GM23338 (cell line): ENCODE measurements around the gene PRSS33. TPM values are rescaled to one million over a fixed set of nuclear protein-coding genes. Genes with fewer than 3 reads are reported as not detected.
A peak's percentile ranks its signal among the peaks of the same experiment; 100 is the strongest.

Source experiments
- ATAC-seq: fragments of 200-7000 bp; cut with Tn5 transposase; 3 replicates; pipeline ENCODE4 v1.9.1; 2020
- DNase-seq: peaks from one replicate; pipeline ENCODE4 v3.0.0-alpha.2; 2015; ENCODE audit warnings: low spot score
- H2AFZ ChIP-seq: fragments of 200-600 bp; sonication (generic); 2 replicates; pipeline ENCODE4 v1.8.0; 2016; ENCODE audit warnings: antibody characterized with exemption, mild to moderate bottlenecking, moderate library complexity
- H3F3A ChIP-seq: fragments of 200-600 bp; sonication (generic); replicated peaks from 2 replicates; pipeline ENCODE4 v1.8.0; 2017; ENCODE audit warnings: antibody characterized with exemption, mixed run types, low read depth
- H3K27ac ChIP-seq: fragments of 200-600 bp; sonication (generic); 2 replicates; pipeline ENCODE4 v1.6.1; 2016; ENCODE audit warnings: low read depth
- H3K27me3 ChIP-seq: fragments of 200-600 bp; sonication (generic); 2 replicates; pipeline ENCODE4 v1.8.0; 2016; ENCODE audit warnings: mild to moderate bottlenecking, mixed run types, moderate library complexity; ENCODE audit not compliant: insufficient read depth
- H3K36me3 ChIP-seq: fragments of 200-600 bp; sonication (generic); 2 replicates; pipeline ENCODE4 v1.8.0; 2016; ENCODE audit warnings: mild to moderate bottlenecking; ENCODE audit not compliant: insufficient read depth
- H3K4me1 ChIP-seq: fragments of 200-600 bp; sonication (generic); 2 replicates; pipeline ENCODE4 v1.8.0; 2016; ENCODE audit warnings: mild to moderate bottlenecking, moderate library complexity; ENCODE audit not compliant: insufficient read depth
- H3K4me2 ChIP-seq: fragments of 200-600 bp; sonication (generic); 2 replicates; pipeline ENCODE4 v1.7.1; 2017; ENCODE audit warnings: mixed run types
- H3K4me3 ChIP-seq: fragments of 200-600 bp; sonication (generic); 2 replicates; pipeline ENCODE4 v1.6.1; 2016; ENCODE audit warnings: mixed run types
- H3K79me2 ChIP-seq: fragments of 200-600 bp; sonication (generic); replicated peaks from 2 replicates; pipeline ENCODE4 v1.8.0; 2017; ENCODE audit warnings: mild to moderate bottlenecking; ENCODE audit not compliant: insufficient read depth
- H3K9me2 ChIP-seq: fragments of 200-600 bp; sonication (generic); 2 replicates; pipeline ENCODE4 v1.8.0; 2017; ENCODE audit not compliant: insufficient read depth
- H4K20me1 ChIP-seq: fragments of 200-600 bp; sonication (generic); replicated peaks from 2 replicates; pipeline ENCODE4 v1.8.0; 2017; ENCODE audit warnings: mild to moderate bottlenecking; ENCODE audit not compliant: insufficient read depth
- H3K27ac Mint-ChIP-seq: 2 replicates; pipeline ENCODE4 v1.8.0; 2020; ENCODE audit warnings: inconsistent platforms, mild to moderate bottlenecking, moderate library complexity, mixed read lengths
- H3K27me3 Mint-ChIP-seq: 3 replicates; pipeline ENCODE4 v1.8.0; 2022; ENCODE audit warnings: low read depth, mild to moderate bottlenecking, moderate library complexity, mixed read lengths, inconsistent platforms; ENCODE audit not compliant: insufficient read depth, poor library complexity
- H3K36me3 Mint-ChIP-seq: 3 replicates; pipeline ENCODE4 v1.8.0; 2021; ENCODE audit warnings: low read depth, mild to moderate bottlenecking, inconsistent platforms, moderate library complexity, mixed read lengths
- H3K4me1 Mint-ChIP-seq: 3 replicates; pipeline ENCODE4 v1.8.0; 2020; ENCODE audit warnings: mild to moderate bottlenecking, inconsistent platforms, mixed read lengths
- H3K4me3 Mint-ChIP-seq: 3 replicates; pipeline ENCODE4 v1.8.0; 2021; ENCODE audit warnings: moderate library complexity, mild to moderate bottlenecking, inconsistent platforms, mixed read lengths
- H3K9me3 Mint-ChIP-seq: 3 replicates; pipeline ENCODE4 v1.8.0; 2020; ENCODE audit warnings: moderate library complexity, mild to moderate bottlenecking, inconsistent platforms, mixed read lengths
- CREB1 ChIP-seq: fragments of 250-450 bp; sonication (Bioruptor Pico); IDR thresholded peaks from 2 replicates; pipeline ENCODE4 v1.5.0; 2020; ENCODE audit warnings: low read depth, mild to moderate bottlenecking, moderate library complexity
- CTCF ChIP-seq, 2 experiments: fragments of 200-600 bp in 1 of 2; sonication (generic) in 1 of 2; conservative IDR thresholded peaks; 2 replicates each; pipeline versions ENCODE4 v1.5.1 to v1.6.1; 2016 to 2017; ENCODE audit warnings: antibody characterized with exemption in 2 of 2, low read depth in 2 of 2, mild to moderate bottlenecking in 2 of 2, moderate library complexity in 1 of 2
- ETS1 ChIP-seq: IDR thresholded peaks from 2 replicates; pipeline ENCODE4 v1.6.1; 2016; ENCODE audit warnings: antibody characterized with exemption
- EZH2 ChIP-seq: fragments of 200-600 bp; sonication (generic); IDR thresholded peaks from one replicate; pipeline ENCODE4 v1.8.0; 2017; ENCODE audit warnings: antibody characterized with exemption, mild to moderate bottlenecking, low read depth; ENCODE audit not compliant: unreplicated experiment
- EZH2phosphoT487 ChIP-seq: fragments of 200-600 bp; sonication (generic); IDR thresholded peaks from one replicate; pipeline ENCODE4 v1.8.1; 2018; ENCODE audit warnings: antibody characterized with exemption; ENCODE audit not compliant: unreplicated experiment
- JUNB ChIP-seq: IDR thresholded peaks from one replicate; pipeline ENCODE4 v1.6.1; 2016; ENCODE audit warnings: antibody characterized with exemption; ENCODE audit not compliant: unreplicated experiment
- NANOG ChIP-seq: IDR thresholded peaks from 2 replicates; pipeline ENCODE4 v1.6.1; 2016; ENCODE audit warnings: antibody characterized with exemption, borderline replicate concordance
- REST ChIP-seq: IDR thresholded peaks from one replicate; pipeline ENCODE4 v1.6.1; 2018; ENCODE audit warnings: antibody characterized with exemption; ENCODE audit not compliant: unreplicated experiment
- ZNF114 ChIP-seq: fragments of 250-450 bp; sonication (Bioruptor Pico); IDR thresholded peaks from 2 replicates; pipeline ENCODE4 v1.5.0; 2020; ENCODE audit warnings: mild to moderate bottlenecking, moderate library complexity
- ZNF331 ChIP-seq: fragments of 250-450 bp; sonication (Bioruptor Pico); IDR thresholded peaks from 2 replicates; pipeline ENCODE4 v1.5.0; 2020; ENCODE audit warnings: low read depth, mild to moderate bottlenecking, moderate library complexity
- polyA plus RNA-seq: library from polyadenylated mRNA; unstranded; fragments of >200 nt; fragmentation: Nextera tagmentation; extraction: Ambion mirVana; gene quantifications from 2 replicates; pipeline ENCODE4 v1.2.1, GENCODE V29; 2016
- total RNA-seq: library from RNA; depleted of rRNA; stranded (reverse); fragments of >200 nt; shearing (Covaris generic); gene quantifications from 2 replicates; pipeline ENCODE4 v1.2.3, GENCODE V29; 2014

PRSS33 gene
- total and polyA plus RNA-seq, 2 experiments from 2014 or later = 0.24 to 1.4 TPM

- no peak for TF ChIP-seq REST
- TF ChIP-seq ZNF114 = no peak
- TF ChIP-seq NANOG = no peak
Observed at GRCh38 chr16:2786826-2787151, 571 bp downstream of the PRSS33 start (continued).

GRCh38 chr16:2786061-2786825, 1.1 kb downstream of the PRSS33 start:
- DNase-seq (no peak), ATAC-seq (no peak; the same call in 2 of the 3 replicates)
- H3K9me3 Mint-ChIP-seq = no peaks in the 10 kb centered on the region; the same call in 2 of the 3 replicates
- 0 out of 2 replicates have a peak, but pooled peaks cover 3% of the 10 kb centered on the region for H3F3A ChIP-seq
- peak overlapping the region; percentile 97; the same call in 1 of the 2 replicates for H2AFZ ChIP-seq
- no peaks in the 10 kb centered on the region for H4K20me1 ChIP-seq
- H3K4me1 Mint-ChIP-seq = peaks cover 3% of the 10 kb centered on the region
- peaks cover 31% of the 10 kb centered on the region for H3K27me3 Mint-ChIP-seq
- no peak overlapping the region for H3K4me3 Mint-ChIP-seq
- H3K27ac Mint-ChIP-seq = no peak overlapping the region
- peak overlapping the region; percentile 80 for H3K4me2 ChIP-seq
- H3K79me2 ChIP-seq = no peaks in the 10 kb centered on the region
- H3K36me3 Mint-ChIP-seq = no peaks in the 10 kb centered on the region
- TF ChIP-seq ZNF114 (no peak), ZNF331 (CRISPR knock-in tag) (no peak), EZH2 (no peak), CREB1 (CRISPR knock-in tag) (no peak), ETS1 (no peak), EZH2phosphoT487 (no peak), JUNB (no peak), CTCF (conservative IDR thresholded peaks at IDR 0.05; ENCODE audit: low read depth in 2 of 2) (no peak)
- no peak overlapping the region for H3K27ac ChIP-seq
- no peaks in the 10 kb centered on the region for H3K9me2 ChIP-seq
- H3K4me3 ChIP-seq = peak overlapping the region; percentile 61; the same call in 1 of the 2 replicates
- H3K4me1 ChIP-seq = no peaks in the 10 kb centered on the region
- H3K36me3 ChIP-seq = no peaks in the 10 kb centered on the region
- peaks cover 29% of the 10 kb centered on the region for H3K27me3 ChIP-seq
